Measurements from ENCODE around the gene TES.

TES gene

GRCh38 chr7:116290740-116291139, 80.4 kb downstream of the TES start:
- Histone ChIP-seq H3K79me2 (ENCODE audit: insufficient read depth, low read depth) (no peaks in the 10 kb centered on the region), H3K4me2 (no peak overlapping the region), H2AFZ (ENCODE audit: low read depth) (no peak overlapping the region), H3K27me3 (ENCODE audit: insufficient read depth, low read depth) (no peaks in the 10 kb centered on the region), H3K9ac (no peak overlapping the region), H3K4me1 (ENCODE audit: low read depth, poor library complexity, severe bottlenecking) (no peaks in the 10 kb centered on the region), H4K20me1 (ENCODE audit: insufficient read depth) (no peaks in the 10 kb centered on the region), H3K36me3 (ENCODE audit: insufficient read depth) (no peaks in the 10 kb centered on the region), H3K27ac (no peak overlapping the region), H3K4me3 (IDR thresholded peaks at IDR 0.05; ENCODE audit: insufficient read depth, low read depth, low read length) (no peak overlapping the region)
- TF ChIP-seq, protein P1, sequence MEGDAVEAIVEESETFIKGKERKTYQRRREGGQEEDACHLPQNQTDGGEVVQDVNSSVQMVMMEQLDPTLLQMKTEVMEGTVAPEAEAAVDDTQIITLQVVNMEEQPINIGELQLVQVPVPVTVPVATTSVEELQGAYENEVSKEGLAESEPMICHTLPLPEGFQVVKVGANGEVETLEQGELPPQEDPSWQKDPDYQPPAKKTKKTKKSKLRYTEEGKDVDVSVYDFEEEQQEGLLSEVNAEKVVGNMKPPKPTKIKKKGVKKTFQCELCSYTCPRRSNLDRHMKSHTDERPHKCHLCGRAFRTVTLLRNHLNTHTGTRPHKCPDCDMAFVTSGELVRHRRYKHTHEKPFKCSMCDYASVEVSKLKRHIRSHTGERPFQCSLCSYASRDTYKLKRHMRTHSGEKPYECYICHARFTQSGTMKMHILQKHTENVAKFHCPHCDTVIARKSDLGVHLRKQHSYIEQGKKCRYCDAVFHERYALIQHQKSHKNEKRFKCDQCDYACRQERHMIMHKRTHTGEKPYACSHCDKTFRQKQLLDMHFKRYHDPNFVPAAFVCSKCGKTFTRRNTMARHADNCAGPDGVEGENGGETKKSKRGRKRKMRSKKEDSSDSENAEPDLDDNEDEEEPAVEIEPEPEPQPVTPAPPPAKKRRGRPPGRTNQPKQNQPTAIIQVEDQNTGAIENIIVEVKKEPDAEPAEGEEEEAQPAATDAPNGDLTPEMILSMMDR (conservative IDR thresholded peaks at IDR 0.05; ENCODE audit: low read depth, low read length) = no peak

- Histone ChIP-seq H2AFZ (ENCODE audit: low read depth) (no peak overlapping the region), H3K27me3 (ENCODE audit: insufficient read depth, low read depth) (no peaks in the 10 kb centered on the region), H3K79me2 (ENCODE audit: insufficient read depth, low read depth) (no peaks in the 10 kb centered on the region), H3K36me3 (ENCODE audit: insufficient read depth) (no peaks in the 10 kb centered on the region), H3K4me3 (IDR thresholded peaks at IDR 0.05; ENCODE audit: insufficient read depth, low read depth, low read length) (no peak overlapping the region), H3K4me2 (no peak overlapping the region), H4K20me1 (ENCODE audit: insufficient read depth) (no peaks in the 10 kb centered on the region), H3K9ac (no peak overlapping the region), H3K27ac (no peak overlapping the region), H3K4me1 (ENCODE audit: low read depth, poor library complexity, severe bottlenecking) (no peaks in the 10 kb centered on the region)
- TF ChIP-seq, protein P1 (conservative IDR thresholded peaks at IDR 0.05; ENCODE audit: low read depth, low read length) = no peak
Observed at GRCh38 chr7:116291937-116292336, 81.6 kb downstream of the TES start.

- TF ChIP-seq, protein P1 (conservative IDR thresholded peaks at IDR 0.05; ENCODE audit: low read depth, low read length) = no peak
- Histone ChIP-seq H2AFZ (ENCODE audit: low read depth) (no peak overlapping the region), H3K27me3 (ENCODE audit: insufficient read depth, low read depth) (no peaks in the 10 kb centered on the region), H3K36me3 (ENCODE audit: insufficient read depth) (no peaks in the 10 kb centered on the region), H4K20me1 (ENCODE audit: insufficient read depth) (no peaks in the 10 kb centered on the region), H3K4me1 (ENCODE audit: low read depth, poor library complexity, severe bottlenecking) (no peaks in the 10 kb centered on the region), H3K79me2 (ENCODE audit: insufficient read depth, low read depth) (no peaks in the 10 kb centered on the region), H3K4me3 (IDR thresholded peaks at IDR 0.05; ENCODE audit: insufficient read depth, low read depth, low read length) (no peak overlapping the region), H3K27ac (no peak overlapping the region), H3K4me2 (no peak overlapping the region), H3K9ac (no peak overlapping the region)
Observed at GRCh38 chr7:116292381-116292780, 82.0 kb downstream of the TES start.

DNA sequence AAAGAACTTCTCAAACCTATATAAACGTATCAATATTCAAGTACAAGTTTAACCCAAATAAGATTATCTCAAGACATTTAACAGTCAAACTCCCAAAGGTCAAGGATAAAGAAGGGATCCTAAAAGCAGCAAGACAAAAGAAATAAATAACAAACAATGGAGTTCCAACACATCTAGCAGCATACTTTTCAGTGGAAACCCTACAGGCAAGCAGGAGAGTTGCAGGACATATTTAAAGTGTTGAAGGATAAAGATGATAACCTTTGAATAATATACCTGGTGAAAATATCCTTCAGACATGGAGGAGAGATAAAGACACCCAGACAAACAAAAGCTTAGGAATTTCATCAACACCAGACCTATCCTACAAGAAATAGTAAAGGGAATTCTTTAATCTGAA, 82.8 kb downstream of the TES start:
- TF ChIP-seq, protein P1 (conservative IDR thresholded peaks at IDR 0.05; ENCODE audit: low read depth, low read length) = 0 out of 2 replicates have a peak, but pooled peaks have one; percentile 34
- Histone ChIP-seq H3K4me3 (IDR thresholded peaks at IDR 0.05; ENCODE audit: insufficient read depth, low read depth, low read length) (no peak overlapping the region), H3K27me3 (ENCODE audit: insufficient read depth, low read depth) (no peaks in the 10 kb centered on the region), H3K79me2 (ENCODE audit: insufficient read depth, low read depth) (no peaks in the 10 kb centered on the region), H3K36me3 (ENCODE audit: insufficient read depth) (no peaks in the 10 kb centered on the region), H3K9ac (no peak overlapping the region), H3K27ac (no peak overlapping the region), H3K4me2 (no peak overlapping the region), H2AFZ (ENCODE audit: low read depth) (no peak overlapping the region), H4K20me1 (ENCODE audit: insufficient read depth) (no peaks in the 10 kb centered on the region), H3K4me1 (ENCODE audit: low read depth, poor library complexity, severe bottlenecking) (no peaks in the 10 kb centered on the region)
